CD4-positive, alpha-beta T cell (primary cell): ENCODE data around the gene CDKN1A. TPM values are rescaled to one million over a fixed set of nuclear protein-coding genes. Genes with fewer than 3 reads are reported as not detected.

Source experiments
- ATAC-seq: fragments of 200-7000 bp; cut with Tn5 transposase; one replicate; pipeline ENCODE4 v1.10.0; 2022; ENCODE audit warnings: mild to moderate bottlenecking; ENCODE audit not compliant: poor library complexity
- CTCF ChIA-PET: fragments of 350-600 bp; sonication (Branson Sonifier 250); formaldehyde crosslinking; loops from one replicate; lab custom pipeline; 2021; ENCODE audit warnings: antibody characterized with exemption, inconsistent platforms; lab: Charles Lee
- POLR2A ChIA-PET: fragments of 350-600 bp; sonication (Branson Sonifier 250); formaldehyde crosslinking; loops from one replicate; lab custom pipeline; 2021; ENCODE audit warnings: antibody characterized with exemption, inconsistent platforms; lab: Charles Lee
- DNase-seq, 14 experiments: peaks; one replicate each; pipeline ENCODE4 v3.0.0-alpha.2; 2013 to 2020; ENCODE audit warnings: mixed read lengths in 2 of 14
- H3K27ac ChIP-seq, 2 donors: one replicate each; pipeline versions ENCODE4 v1.5.1 to v1.7.0; 2013; ENCODE audit warnings: low read length in 2 of 2, low read depth in 1 of 2, mild to moderate bottlenecking in 1 of 2
- H3K27me3 ChIP-seq, 2 experiments: 1 replicate in 1 of 2; 2 replicates in 1 of 2; pipeline versions ENCODE4 v1.6.1 to v1.7.0; 2013; ENCODE audit warnings: low read length in 2 of 2, control low read depth in 1 of 2, mild to moderate bottlenecking in 1 of 2, moderate library complexity in 1 of 2; ENCODE audit not compliant: insufficient read depth in 2 of 2, control insufficient read depth in 1 of 2
- H3K36me3 ChIP-seq: one replicate; pipeline ENCODE4 v1.6.1; 2013; ENCODE audit warnings: low read length, control low read depth; ENCODE audit not compliant: insufficient read depth
- H3K4me1 ChIP-seq: one replicate; pipeline ENCODE4 v1.6.1; 2013; ENCODE audit warnings: low read length, control low read depth; ENCODE audit not compliant: insufficient read depth
- H3K4me3 ChIP-seq: one replicate; pipeline ENCODE4 v1.5.1; 2013; ENCODE audit warnings: mild to moderate bottlenecking, low read length, moderate library complexity
- H3K9me3 ChIP-seq, 2 experiments: 1 replicate in 1 of 2; 2 replicates in 1 of 2; pipeline versions ENCODE4 v1.6.1 to v1.7.0; 2013; ENCODE audit warnings: low read length in 2 of 2, mild to moderate bottlenecking in 2 of 2, control low read depth in 1 of 2, moderate library complexity in 1 of 2; ENCODE audit not compliant: control insufficient read depth in 1 of 2, insufficient read depth in 1 of 2
- H3K27ac Mint-ChIP-seq: one replicate; pipeline ENCODE4 v1.8.0; 2020; ENCODE audit warnings: mixed read lengths
- H3K27me3 Mint-ChIP-seq: one replicate; pipeline ENCODE4 v1.8.0; 2021; ENCODE audit warnings: mixed read lengths
- H3K36me3 Mint-ChIP-seq: one replicate; pipeline ENCODE4 v1.8.0; 2021; ENCODE audit warnings: low read depth, mixed read lengths
- H3K4me1 Mint-ChIP-seq: one replicate; pipeline ENCODE4 v1.8.0; 2021; ENCODE audit warnings: low read depth, mixed read lengths
- H3K4me3 Mint-ChIP-seq: one replicate; pipeline ENCODE4 v1.8.0; 2020; ENCODE audit warnings: mild to moderate bottlenecking, mixed read lengths
- H3K9me3 Mint-ChIP-seq: one replicate; pipeline ENCODE4 v1.8.0; 2020; ENCODE audit warnings: mixed read lengths
- intact Hi-C, 2 experiments: fragments of 100-400 bp; cut with DNase I in 1 of 2; cut with micrococcal nuclease in 1 of 2; formaldehyde crosslinking; loops; one replicate each; pipeline versions ENCODE4 v1.15.1 to v1.9.0; 2023 to 2025; cut with DNase I, micrococcal nuclease
- total RNA-seq, 174 experiments: library from RNA in 2 of 174; stranded (reverse) in 2 of 174; gene quantifications; one replicate each; pipeline ENCODE4 v1.2.3 and lab custom pipeline; 2021 to 2026
- TF ChIP-seq, protein P1 (sequence below): fragments of 200-600 bp; IDR thresholded peaks from one replicate; pipeline ENCODE4 v1.8.0; 2022; ENCODE audit warnings: antibody characterized with exemption, mild to moderate bottlenecking

The CDKN1A gene
- total RNA-seq, 2 experiments from 2014 or later: 98.3 to 98.6 TPM

DNA sequence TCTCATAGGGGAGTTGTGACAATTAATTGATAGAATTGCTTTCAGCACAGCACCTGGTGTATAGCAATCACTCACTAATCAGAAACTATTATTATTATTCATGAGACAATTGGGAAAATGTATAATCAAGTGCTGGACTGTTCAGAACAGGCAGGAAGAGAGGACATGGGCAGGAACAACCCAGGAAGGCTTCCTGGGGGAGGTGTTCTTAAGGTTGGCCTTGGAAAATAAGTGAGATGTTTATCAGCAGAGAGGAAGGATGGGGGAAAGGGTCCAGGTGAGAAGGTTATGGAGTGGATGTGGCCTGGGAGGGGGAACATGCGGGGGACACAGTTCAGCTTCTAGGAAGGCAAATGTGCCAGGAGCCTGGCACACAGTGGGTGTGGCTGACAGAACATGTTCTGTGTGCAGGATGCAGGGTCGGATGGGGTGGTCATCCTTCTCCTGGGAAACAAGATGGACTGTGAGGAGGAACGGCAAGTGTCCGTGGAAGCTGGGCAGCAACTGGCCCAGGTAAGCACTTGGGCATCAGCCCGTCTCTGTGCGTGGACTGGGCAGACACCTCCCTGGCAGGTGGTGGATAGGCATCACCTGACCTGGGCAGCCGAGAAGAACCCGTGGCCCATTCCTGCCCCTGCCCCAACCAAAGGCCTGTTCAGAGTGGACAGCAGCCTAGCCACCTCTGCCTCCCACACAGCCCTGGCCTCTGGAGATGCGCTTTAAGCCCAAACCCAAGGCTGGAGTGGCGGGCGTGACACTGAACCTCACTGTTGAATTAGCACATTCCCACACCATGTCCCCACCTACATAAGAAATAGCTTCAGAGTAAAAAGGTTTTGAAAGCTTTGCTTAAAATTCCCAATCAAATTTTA lies 50.0 kb downstream of the CDKN1A start:
- CTCF ChIA-PET: no interaction called here
- H3K36me3 Mint-ChIP-seq: no peaks in the 10 kb centered on the region
- POLR2A ChIA-PET: no interaction called here
- ATAC-seq (no peak), DNase-seq (no peak)
- H3K4me1 Mint-ChIP-seq: peaks cover 15% of the 10 kb centered on the region
- H3K4me1 ChIP-seq: peaks cover 15% of the 10 kb centered on the region
- no peak overlapping the region for H3K4me3 Mint-ChIP-seq
- no peaks in the 10 kb centered on the region for H3K9me3 ChIP-seq
- no peaks in the 10 kb centered on the region for H3K27me3 Mint-ChIP-seq
- no peaks in the 10 kb centered on the region for H3K9me3 Mint-ChIP-seq
- H3K4me3 ChIP-seq: no peak overlapping the region
- TF ChIP-seq, protein P1, sequence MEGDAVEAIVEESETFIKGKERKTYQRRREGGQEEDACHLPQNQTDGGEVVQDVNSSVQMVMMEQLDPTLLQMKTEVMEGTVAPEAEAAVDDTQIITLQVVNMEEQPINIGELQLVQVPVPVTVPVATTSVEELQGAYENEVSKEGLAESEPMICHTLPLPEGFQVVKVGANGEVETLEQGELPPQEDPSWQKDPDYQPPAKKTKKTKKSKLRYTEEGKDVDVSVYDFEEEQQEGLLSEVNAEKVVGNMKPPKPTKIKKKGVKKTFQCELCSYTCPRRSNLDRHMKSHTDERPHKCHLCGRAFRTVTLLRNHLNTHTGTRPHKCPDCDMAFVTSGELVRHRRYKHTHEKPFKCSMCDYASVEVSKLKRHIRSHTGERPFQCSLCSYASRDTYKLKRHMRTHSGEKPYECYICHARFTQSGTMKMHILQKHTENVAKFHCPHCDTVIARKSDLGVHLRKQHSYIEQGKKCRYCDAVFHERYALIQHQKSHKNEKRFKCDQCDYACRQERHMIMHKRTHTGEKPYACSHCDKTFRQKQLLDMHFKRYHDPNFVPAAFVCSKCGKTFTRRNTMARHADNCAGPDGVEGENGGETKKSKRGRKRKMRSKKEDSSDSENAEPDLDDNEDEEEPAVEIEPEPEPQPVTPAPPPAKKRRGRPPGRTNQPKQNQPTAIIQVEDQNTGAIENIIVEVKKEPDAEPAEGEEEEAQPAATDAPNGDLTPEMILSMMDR: no peak
- intact Hi-C loops: no loop called here
- no peaks in the 10 kb centered on the region for H3K36me3 ChIP-seq
- H3K27me3 ChIP-seq: no peaks in the 10 kb centered on the region
- H3K27ac ChIP-seq: no peak overlapping the region
- no peak overlapping the region for H3K27ac Mint-ChIP-seq

DNA sequence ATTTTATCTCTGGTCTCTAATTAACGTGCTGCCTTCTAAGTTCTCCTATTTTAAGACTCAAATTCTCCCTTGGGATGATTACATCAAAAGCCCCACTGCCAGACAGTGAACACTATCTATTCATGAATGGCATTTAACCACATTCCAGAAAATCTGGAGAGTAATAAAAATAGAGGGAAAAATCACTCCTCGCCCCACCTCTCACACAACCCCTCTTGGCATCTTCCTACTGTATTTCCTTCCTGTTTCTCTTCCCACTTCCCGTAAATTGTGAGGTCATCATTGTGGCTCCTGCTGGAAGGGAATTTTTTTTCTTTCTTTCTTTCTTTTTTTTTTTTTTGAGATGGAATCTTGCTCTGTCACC lies 50.6 kb downstream of the CDKN1A start:
- H3K27me3 Mint-ChIP-seq: no peaks in the 10 kb centered on the region
- Histone ChIP-seq H3K27me3 (no peaks in the 10 kb centered on the region), H3K4me3 (no peak overlapping the region), H3K27ac (no peak overlapping the region), H3K4me1 (peaks cover 15% of the 10 kb centered on the region), H3K9me3 (no peaks in the 10 kb centered on the region), H3K36me3 (no peaks in the 10 kb centered on the region)
- peaks cover 15% of the 10 kb centered on the region for H3K4me1 Mint-ChIP-seq
- H3K4me3 Mint-ChIP-seq: no peak overlapping the region
- ATAC-seq (no peak), DNase-seq (no peak)
- no peaks in the 10 kb centered on the region for H3K36me3 Mint-ChIP-seq
- TF ChIP-seq, protein P1: no peak
- ChIA-PET CTCF (no interaction called here), POLR2A (no interaction called here)
- intact Hi-C loops: no loop called here
- H3K9me3 Mint-ChIP-seq: no peaks in the 10 kb centered on the region
- no peak overlapping the region for H3K27ac Mint-ChIP-seq

DNA sequence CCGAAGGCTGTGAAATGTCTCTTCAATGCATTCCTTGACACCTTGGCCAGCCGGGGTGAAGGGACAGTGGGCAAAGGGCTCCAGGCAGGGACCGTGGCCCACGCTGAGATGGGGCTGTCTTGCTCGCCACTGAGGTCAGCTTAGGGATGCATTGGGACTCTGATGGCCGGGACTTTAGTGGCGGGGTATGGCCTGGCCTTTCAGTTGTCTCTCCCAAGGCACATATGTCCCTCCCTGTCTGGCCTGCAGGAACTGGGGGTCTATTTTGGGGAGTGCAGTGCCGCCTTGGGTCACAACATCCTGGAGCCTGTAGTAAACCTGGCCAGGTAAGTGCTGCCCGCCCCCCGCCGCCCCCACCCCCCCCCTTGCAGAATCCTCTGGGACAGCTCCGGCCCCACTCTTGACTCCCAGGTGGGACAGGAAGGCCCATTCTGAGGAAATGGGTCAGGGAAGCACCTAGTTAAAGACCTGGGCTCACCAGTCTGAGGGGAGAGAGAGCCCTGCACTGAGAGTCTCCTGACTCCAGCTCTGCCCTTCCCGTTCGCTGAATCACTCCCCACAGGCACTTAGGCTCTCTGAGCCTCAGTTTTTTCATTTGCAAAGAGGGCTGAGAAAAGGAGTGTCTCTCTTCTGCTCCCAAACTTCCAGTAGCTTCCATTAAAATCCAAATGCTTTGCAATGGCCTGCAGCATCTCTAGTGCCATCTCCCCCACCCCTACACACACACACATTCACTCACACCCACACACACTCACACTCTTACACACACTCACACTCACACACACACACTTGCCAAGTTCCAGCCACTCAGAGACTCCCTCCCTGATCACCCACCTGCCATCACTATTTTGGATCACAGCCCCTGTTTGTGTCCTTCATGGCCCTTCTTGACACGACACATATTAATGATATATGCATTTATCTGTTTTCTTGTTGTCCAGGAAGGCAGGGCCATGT lies 52.2 kb downstream of the CDKN1A start:
- Histone ChIP-seq H3K36me3 (no peaks in the 10 kb centered on the region), H3K27me3 (no peaks in the 10 kb centered on the region), H3K9me3 (no peaks in the 10 kb centered on the region), H3K4me3 (no peak overlapping the region), H3K4me1 (peaks cover 31% of the 10 kb centered on the region), H3K27ac (no peak overlapping the region)
- ChIA-PET POLR2A (no interaction called here), CTCF (interaction anchor here (0.6 kb wide), 1 partner anchor 157 kb away, joined by 3 read pairs; no protein-coding TSS in a partner anchor)
- H3K27me3 Mint-ChIP-seq: no peaks in the 10 kb centered on the region
- no peaks in the 10 kb centered on the region for H3K9me3 Mint-ChIP-seq
- no peak overlapping the region for H3K27ac Mint-ChIP-seq
- intact Hi-C loops: no loop called here
- ATAC-seq (no peak), DNase-seq (no peak)
- TF ChIP-seq, protein P1: no peak
- no peak overlapping the region for H3K4me3 Mint-ChIP-seq
- no peaks in the 10 kb centered on the region for H3K36me3 Mint-ChIP-seq
- peaks cover 21% of the 10 kb centered on the region for H3K4me1 Mint-ChIP-seq
